Breast epithelium (tissue), 3 donors: ENCODE measurements around the gene L3MBTL3.

Source experiments
- CTCF ChIP-seq, 3 donors: fragments of 450-650 bp; IDR thresholded peaks; one replicate each; pipeline ENCODE4 v1.5.1; 2016 to 2017; ENCODE audit warnings: antibody characterized with exemption in 3 of 3, mild to moderate bottlenecking in 3 of 3, moderate library complexity in 3 of 3
- POLR2A ChIP-seq: fragments of 450-650 bp; IDR thresholded peaks from one replicate; pipeline ENCODE4 v1.6.1; 2016; ENCODE audit warnings: antibody characterized with exemption, mild to moderate bottlenecking, moderate library complexity

- TF ChIP-seq CTCF (IDR thresholded peaks at IDR 0.05): no peak
- TF ChIP-seq POLR2A: no peak
Measured at GRCh38 chr6:130176378-130176777, 158.0 kb downstream of the L3MBTL3 start.
